Activated T-cell treated with anti-CD3 and anti-CD28 coated beads, Interleukin-2, amount 50 U/mL, for 72 hours (primary cell): ENCODE data around the gene IKZF1. TPM values are rescaled to one million over a fixed set of nuclear protein-coding genes. Genes with fewer than 3 reads are reported as not detected.

ENCODE experiments used
- ATAC-seq, 2 donors: fragments of 150-1000 bp; cut with Tn5 transposase; replicated peaks in 1 of 2; 2 replicates each; pipeline ENCODE4 v1.10.0; 2021; ENCODE audit warnings: moderate library complexity in 2 of 2, mild to moderate bottlenecking in 1 of 2
- DNase-seq, 2 donors: peaks; one replicate each; pipeline ENCODE4 v3.0.0; 2021 to 2022; ENCODE audit warnings: mixed read lengths in 1 of 2
- H3K27ac Mint-ChIP-seq: one replicate; pipeline ENCODE4 v1.8.0; 2022; ENCODE audit warnings: mild to moderate bottlenecking, moderate library complexity, mixed read lengths
- H3K27me3 Mint-ChIP-seq: one replicate; pipeline ENCODE4 v1.8.0; 2022; ENCODE audit warnings: low read depth, mixed read lengths
- H3K36me3 Mint-ChIP-seq, 2 donors: one replicate each; pipeline ENCODE4 v1.8.0; 2022; ENCODE audit warnings: mixed read lengths in 2 of 2, mild to moderate bottlenecking in 1 of 2; ENCODE audit not compliant: insufficient read depth in 2 of 2
- H3K4me1 Mint-ChIP-seq: one replicate; pipeline ENCODE4 v1.8.0; 2022; ENCODE audit warnings: low read depth, mixed read lengths
- H3K4me3 Mint-ChIP-seq, 2 donors: one replicate each; pipeline ENCODE4 v1.8.0; 2022; ENCODE audit warnings: mild to moderate bottlenecking in 2 of 2, mixed read lengths in 2 of 2, moderate library complexity in 2 of 2
- H3K9me3 Mint-ChIP-seq, 2 donors: one replicate each; pipeline ENCODE4 v1.8.0; 2022; ENCODE audit warnings: mixed read lengths in 2 of 2
- total RNA-seq, 2 donors: library from RNA; stranded (reverse); gene quantifications; one replicate each; pipeline ENCODE4 v1.2.3, GENCODE V29; 2022

IKZF1 gene
- total RNA-seq, 2 donors from 2014 or later = 427 to 504 TPM

GRCh38 chr7:50359258-50359994, 54.9 kb downstream of the IKZF1 start:
- peaks cover 45 to 83% of the 10 kb centered on the region in 2 donors for H3K36me3 Mint-ChIP-seq
- DNase-seq (no peak), ATAC-seq (no peak)
- peaks cover 100% of the 10 kb centered on the region for H3K4me1 Mint-ChIP-seq
- H3K4me3 Mint-ChIP-seq = peak overlapping the region; percentile 73 to 76
- no peaks in the 10 kb centered on the region for H3K27me3 Mint-ChIP-seq
- H3K9me3 Mint-ChIP-seq = peaks cover 0 to 3% of the 10 kb centered on the region in 2 donors
- H3K27ac Mint-ChIP-seq = peak overlapping the region; percentile 99

- peak; percentile 82 to 85 for DNase-seq
- H3K27me3 Mint-ChIP-seq = no peaks in the 10 kb centered on the region
- peaks cover 100% of the 10 kb centered on the region for H3K4me1 Mint-ChIP-seq
- H3K36me3 Mint-ChIP-seq = peaks cover 42 to 78% of the 10 kb centered on the region in 2 donors
- ATAC-seq = peak; percentile 82 to 85
- peak overlapping the region; percentile 99 for H3K27ac Mint-ChIP-seq
- peaks cover 0 to 3% of the 10 kb centered on the region in 2 donors for H3K9me3 Mint-ChIP-seq
- H3K4me3 Mint-ChIP-seq = peak overlapping the region; percentile 73 to 76
These were observed 55.7 kb downstream of the IKZF1 start for GRCh38 chr7:50359995-50360925.

- Mint-ChIP-seq H3K4me1 (peaks cover 100% of the 10 kb centered on the region), H3K27ac (peak overlapping the region; percentile 99), H3K4me3 (peak overlapping the region; percentile 59 to 72), H3K9me3 (peaks cover 0 to 3% of the 10 kb centered on the region in 2 donors), H3K27me3 (no peaks in the 10 kb centered on the region), H3K36me3 (peaks cover 40 to 77% of the 10 kb centered on the region in 2 donors)
- ATAC-seq (no peak), DNase-seq (no peak)
These were observed 57.6 kb downstream of the IKZF1 start for GRCh38 chr7:50362142-50362541.

- Mint-ChIP-seq H3K9me3 (peaks cover 0 to 3% of the 10 kb centered on the region in 2 donors), H3K27me3 (no peaks in the 10 kb centered on the region), H3K4me1 (peaks cover 99% of the 10 kb centered on the region), H3K27ac (peak overlapping the region; percentile 99), H3K4me3 (peak overlapping the region; percentile 59 to 72), H3K36me3 (peaks cover 37 to 75% of the 10 kb centered on the region in 2 donors)
- DNase-seq (peak in 1 of 2 donors; percentile 66), ATAC-seq (no peak)
These were observed 58.3 kb downstream of the IKZF1 start for GRCh38 chr7:50362712-50363282.

- Mint-ChIP-seq H3K9me3 (peaks cover 0 to 3% of the 10 kb centered on the region in 2 donors), H3K4me3 (peak overlapping the region; percentile 59 to 72), H3K27ac (peak overlapping the region; percentile 99), H3K4me1 (peaks cover 99% of the 10 kb centered on the region), H3K27me3 (no peaks in the 10 kb centered on the region), H3K36me3 (peaks cover 37 to 74% of the 10 kb centered on the region in 2 donors)
- DNase-seq (peak in 1 of 2 donors; percentile 54), ATAC-seq (peak in 1 of 2 donors; percentile 10)
These were observed 59.0 kb downstream of the IKZF1 start for GRCh38 chr7:50363327-50364060.

GRCh38 chr7:50364645-50365044, 60.1 kb downstream of the IKZF1 start:
- Mint-ChIP-seq H3K27ac (peak overlapping the region; percentile 95), H3K27me3 (no peaks in the 10 kb centered on the region), H3K9me3 (peaks cover 0 to 3% of the 10 kb centered on the region in 2 donors), H3K4me3 (no peak overlapping the region), H3K36me3 (peaks cover 36 to 74% of the 10 kb centered on the region in 2 donors), H3K4me1 (peaks cover 99% of the 10 kb centered on the region)
- ATAC-seq (no peak), DNase-seq (no peak)

- no peak for ATAC-seq
- H3K4me3 Mint-ChIP-seq = peak overlapping the region; percentile 52 to 90
- peaks cover 0 to 3% of the 10 kb centered on the region in 2 donors for H3K9me3 Mint-ChIP-seq
- peaks cover 27 to 65% of the 10 kb centered on the region in 2 donors for H3K36me3 Mint-ChIP-seq
- no peak for DNase-seq
- no peaks in the 10 kb centered on the region for H3K27me3 Mint-ChIP-seq
- peaks cover 99% of the 10 kb centered on the region for H3K4me1 Mint-ChIP-seq
- H3K27ac Mint-ChIP-seq = peak overlapping the region; percentile 91
These were observed 61.8 kb downstream of the IKZF1 start for GRCh38 chr7:50366311-50366710.

- peak overlapping the region; percentile 91 for H3K27ac Mint-ChIP-seq
- H3K4me1 Mint-ChIP-seq = peaks cover 99% of the 10 kb centered on the region
- peaks cover 0 to 3% of the 10 kb centered on the region in 2 donors for H3K9me3 Mint-ChIP-seq
- no peaks in the 10 kb centered on the region for H3K27me3 Mint-ChIP-seq
- H3K4me3 Mint-ChIP-seq = peak overlapping the region; percentile 52 to 90
- H3K36me3 Mint-ChIP-seq = peaks cover 30 to 66% of the 10 kb centered on the region in 2 donors
- DNase-seq = no peak
- peak; percentile 40 to 49 for ATAC-seq
These were observed 62.6 kb downstream of the IKZF1 start for GRCh38 chr7:50367100-50367499.

GRCh38 chr7:50367570-50367969, 63.1 kb downstream of the IKZF1 start:
- ATAC-seq (peak; percentile 75 to 78), DNase-seq (peak in 1 of 2 donors; percentile 47)
- Mint-ChIP-seq H3K9me3 (peaks cover 0 to 3% of the 10 kb centered on the region in 2 donors), H3K27me3 (no peaks in the 10 kb centered on the region), H3K36me3 (peaks cover 34 to 66% of the 10 kb centered on the region in 2 donors), H3K4me3 (peak overlapping the region; percentile 58 to 90), H3K27ac (peak overlapping the region; percentile 91), H3K4me1 (peaks cover 99% of the 10 kb centered on the region)

- peak in 1 of 2 donors; percentile 10 for ATAC-seq
- peaks cover 34 to 67% of the 10 kb centered on the region in 2 donors for H3K36me3 Mint-ChIP-seq
- no peaks in the 10 kb centered on the region for H3K9me3 Mint-ChIP-seq
- H3K4me3 Mint-ChIP-seq = peak overlapping the region; percentile 58 to 90
- no peaks in the 10 kb centered on the region for H3K27me3 Mint-ChIP-seq
- DNase-seq = peak in 1 of 2 donors; percentile 52
- H3K4me1 Mint-ChIP-seq = peaks cover 99% of the 10 kb centered on the region
- H3K27ac Mint-ChIP-seq = peak overlapping the region; percentile 91
These were observed 63.9 kb downstream of the IKZF1 start for GRCh38 chr7:50368366-50368765.

GRCh38 chr7:50369143-50370026, 64.9 kb downstream of the IKZF1 start:
- peak overlapping the region; percentile 91 for H3K27ac Mint-ChIP-seq
- no peak for ATAC-seq
- peak overlapping the region; percentile 58 to 90 for H3K4me3 Mint-ChIP-seq
- no peak for DNase-seq
- H3K27me3 Mint-ChIP-seq = no peaks in the 10 kb centered on the region
- H3K4me1 Mint-ChIP-seq = peaks cover 99% of the 10 kb centered on the region
- peaks cover 33 to 66% of the 10 kb centered on the region in 2 donors for H3K36me3 Mint-ChIP-seq
- no peaks in the 10 kb centered on the region for H3K9me3 Mint-ChIP-seq
